Neural cell (in vitro differentiated cells): ENCODE results near the gene VCX3B.

Experiments
- MXI1 ChIP-seq: fragments of 450-650 bp; conservative IDR thresholded peaks from 2 replicates; pipeline ENCODE4 v1.6.1; 2014; ENCODE audit warnings: antibody characterized with exemption, mild to moderate bottlenecking; ENCODE audit not compliant: poor library complexity, severe bottlenecking
- TF ChIP-seq, protein P1 (sequence below): IDR thresholded peaks from 2 replicates; pipeline ENCODE4 v1.6.1; 2012; ENCODE audit warnings: borderline replicate concordance
- TF ChIP-seq, protein P2 (sequence below): fragments of 450-650 bp; IDR thresholded peaks from 2 replicates; pipeline ENCODE4 v1.5.1; 2014; ENCODE audit warnings: antibody characterized with exemption, mild to moderate bottlenecking, moderate library complexity; ENCODE audit not compliant: poor library complexity, severe bottlenecking

GRCh38 chrX:8500203-8500602 is 35.6 kb downstream of the VCX3B start:
- TF ChIP-seq, protein P1, sequence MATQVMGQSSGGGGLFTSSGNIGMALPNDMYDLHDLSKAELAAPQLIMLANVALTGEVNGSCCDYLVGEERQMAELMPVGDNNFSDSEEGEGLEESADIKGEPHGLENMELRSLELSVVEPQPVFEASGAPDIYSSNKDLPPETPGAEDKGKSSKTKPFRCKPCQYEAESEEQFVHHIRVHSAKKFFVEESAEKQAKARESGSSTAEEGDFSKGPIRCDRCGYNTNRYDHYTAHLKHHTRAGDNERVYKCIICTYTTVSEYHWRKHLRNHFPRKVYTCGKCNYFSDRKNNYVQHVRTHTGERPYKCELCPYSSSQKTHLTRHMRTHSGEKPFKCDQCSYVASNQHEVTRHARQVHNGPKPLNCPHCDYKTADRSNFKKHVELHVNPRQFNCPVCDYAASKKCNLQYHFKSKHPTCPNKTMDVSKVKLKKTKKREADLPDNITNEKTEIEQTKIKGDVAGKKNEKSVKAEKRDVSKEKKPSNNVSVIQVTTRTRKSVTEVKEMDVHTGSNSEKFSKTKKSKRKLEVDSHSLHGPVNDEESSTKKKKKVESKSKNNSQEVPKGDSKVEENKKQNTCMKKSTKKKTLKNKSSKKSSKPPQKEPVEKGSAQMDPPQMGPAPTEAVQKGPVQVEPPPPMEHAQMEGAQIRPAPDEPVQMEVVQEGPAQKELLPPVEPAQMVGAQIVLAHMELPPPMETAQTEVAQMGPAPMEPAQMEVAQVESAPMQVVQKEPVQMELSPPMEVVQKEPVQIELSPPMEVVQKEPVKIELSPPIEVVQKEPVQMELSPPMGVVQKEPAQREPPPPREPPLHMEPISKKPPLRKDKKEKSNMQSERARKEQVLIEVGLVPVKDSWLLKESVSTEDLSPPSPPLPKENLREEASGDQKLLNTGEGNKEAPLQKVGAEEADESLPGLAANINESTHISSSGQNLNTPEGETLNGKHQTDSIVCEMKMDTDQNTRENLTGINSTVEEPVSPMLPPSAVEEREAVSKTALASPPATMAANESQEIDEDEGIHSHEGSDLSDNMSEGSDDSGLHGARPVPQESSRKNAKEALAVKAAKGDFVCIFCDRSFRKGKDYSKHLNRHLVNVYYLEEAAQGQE: no peak
- TF ChIP-seq, protein P2, sequence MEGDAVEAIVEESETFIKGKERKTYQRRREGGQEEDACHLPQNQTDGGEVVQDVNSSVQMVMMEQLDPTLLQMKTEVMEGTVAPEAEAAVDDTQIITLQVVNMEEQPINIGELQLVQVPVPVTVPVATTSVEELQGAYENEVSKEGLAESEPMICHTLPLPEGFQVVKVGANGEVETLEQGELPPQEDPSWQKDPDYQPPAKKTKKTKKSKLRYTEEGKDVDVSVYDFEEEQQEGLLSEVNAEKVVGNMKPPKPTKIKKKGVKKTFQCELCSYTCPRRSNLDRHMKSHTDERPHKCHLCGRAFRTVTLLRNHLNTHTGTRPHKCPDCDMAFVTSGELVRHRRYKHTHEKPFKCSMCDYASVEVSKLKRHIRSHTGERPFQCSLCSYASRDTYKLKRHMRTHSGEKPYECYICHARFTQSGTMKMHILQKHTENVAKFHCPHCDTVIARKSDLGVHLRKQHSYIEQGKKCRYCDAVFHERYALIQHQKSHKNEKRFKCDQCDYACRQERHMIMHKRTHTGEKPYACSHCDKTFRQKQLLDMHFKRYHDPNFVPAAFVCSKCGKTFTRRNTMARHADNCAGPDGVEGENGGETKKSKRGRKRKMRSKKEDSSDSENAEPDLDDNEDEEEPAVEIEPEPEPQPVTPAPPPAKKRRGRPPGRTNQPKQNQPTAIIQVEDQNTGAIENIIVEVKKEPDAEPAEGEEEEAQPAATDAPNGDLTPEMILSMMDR: no peak
- no peak for TF ChIP-seq MXI1
